Activated CD8-positive, alpha-beta T cell treated with anti-CD3 and anti-CD28 coated beads for 36 hours (primary cell): ENCODE results near the gene HTRA3. TPM values are rescaled to one million over a fixed set of nuclear protein-coding genes. Genes with fewer than 3 reads are reported as not detected.

ENCODE experiments used
- ATAC-seq: fragments of 200-7000 bp; cut with Tn5 transposase; one replicate; pipeline ENCODE4 v1.10.0; 2021; ENCODE audit warnings: mild to moderate bottlenecking, moderate library complexity
- CTCF ChIA-PET: fragments of 350-600 bp; sonication (Branson Sonifier 250); formaldehyde crosslinking; loops from one replicate; lab custom pipeline; 2021; ENCODE audit warnings: antibody characterized with exemption; lab: Charles Lee
- POLR2A ChIA-PET: fragments of 350-600 bp; sonication (Branson Sonifier 250); formaldehyde crosslinking; loops from one replicate; lab custom pipeline; 2021; ENCODE audit warnings: antibody characterized with exemption; lab: Charles Lee
- DNase-seq: peaks from one replicate; pipeline ENCODE4 v3.0.0-alpha.2; 2020
- H3K27ac Mint-ChIP-seq: one replicate; pipeline ENCODE4 v1.8.0; 2021; ENCODE audit warnings: mild to moderate bottlenecking, mixed read lengths
- H3K27me3 Mint-ChIP-seq: one replicate; pipeline ENCODE4 v1.8.0; 2021; ENCODE audit warnings: mixed read lengths
- H3K36me3 Mint-ChIP-seq: one replicate; pipeline ENCODE4 v1.8.0; 2021; ENCODE audit warnings: low read depth, mixed read lengths
- H3K4me1 Mint-ChIP-seq: one replicate; pipeline ENCODE4 v1.8.0; 2021; ENCODE audit warnings: low read depth, mixed read lengths
- H3K4me3 Mint-ChIP-seq: one replicate; pipeline ENCODE4 v1.8.0; 2021; ENCODE audit warnings: mild to moderate bottlenecking, moderate library complexity, mixed read lengths
- H3K9me3 Mint-ChIP-seq: one replicate; pipeline ENCODE4 v1.8.0; 2021; ENCODE audit warnings: mixed read lengths
- CTCF ChIP-seq: fragments of 200-600 bp; IDR thresholded peaks from one replicate; pipeline ENCODE4 v1.8.0; 2022; ENCODE audit warnings: antibody characterized with exemption, mild to moderate bottlenecking
- intact Hi-C: fragments of 100-400 bp; cut with micrococcal nuclease; formaldehyde crosslinking; loops from one replicate; pipeline ENCODE4 v1.10.0; 2022
- total RNA-seq, 2 experiments: library from RNA; stranded (reverse); gene quantifications; one replicate each; pipeline ENCODE4 v1.2.3, GENCODE V29; 2021

HTRA3 gene
- total RNA-seq, 2 experiments from 2014 or later, result 0.11 TPM; not detected in 1

- POLR2A ChIA-PET, result no interaction called here
- H3K27me3 Mint-ChIP-seq, result peaks cover 21% of the 10 kb centered on the region
- H3K4me1 Mint-ChIP-seq, result no peaks in the 10 kb centered on the region
- no peak for TF ChIP-seq CTCF
- DNase-seq (no peak), ATAC-seq (no peak)
- no peak overlapping the region for H3K4me3 Mint-ChIP-seq
- CTCF ChIA-PET, result interaction anchor here (0.6 to 3.2 kb wide), 6 partner anchors 9 to 257 kb away, joined by 3 to 15 read pairs (median 6); no protein-coding TSS in a partner anchor
- intact Hi-C loops, result no loop called here
- no peaks in the 10 kb centered on the region for H3K36me3 Mint-ChIP-seq
- no peaks in the 10 kb centered on the region for H3K9me3 Mint-ChIP-seq
- no peak overlapping the region for H3K27ac Mint-ChIP-seq
These were observed 3.0 kb upstream of the HTRA3 start for GRCh38 chr4:8266508-8266907.

GRCh38 chr4:8267077-8267476 lies 2.5 kb upstream of the HTRA3 start:
- peaks cover 22% of the 10 kb centered on the region for H3K27me3 Mint-ChIP-seq
- ChIA-PET POLR2A (no interaction called here), CTCF (interaction anchor here (1.3 to 3.2 kb wide), 7 partner anchors 8 to 139 kb away, joined by 3 to 15 read pairs (median 7); no protein-coding TSS in a partner anchor)
- H3K4me1 Mint-ChIP-seq, result no peaks in the 10 kb centered on the region
- H3K36me3 Mint-ChIP-seq, result no peaks in the 10 kb centered on the region
- H3K27ac Mint-ChIP-seq, result no peak overlapping the region
- intact Hi-C loops, result no loop called here
- H3K9me3 Mint-ChIP-seq, result no peaks in the 10 kb centered on the region
- ATAC-seq (peak; percentile 88), DNase-seq (peak; percentile 69)
- TF ChIP-seq CTCF, result peak; percentile 51
- H3K4me3 Mint-ChIP-seq, result no peak overlapping the region

- no peaks in the 10 kb centered on the region for H3K36me3 Mint-ChIP-seq
- no peak for ATAC-seq
- no peak for TF ChIP-seq CTCF
These were observed 1.3 kb upstream of the HTRA3 start for GRCh38 chr4:8268211-8268610.

GRCh38 chr4:8268901-8269534 lies 536 bp upstream of the HTRA3 start:
- Mint-ChIP-seq H3K27me3 (peaks cover 25% of the 10 kb centered on the region), H3K4me3 (no peak overlapping the region), H3K36me3 (no peaks in the 10 kb centered on the region), H3K4me1 (no peaks in the 10 kb centered on the region), H3K27ac (no peak overlapping the region), H3K9me3 (no peaks in the 10 kb centered on the region)
- ChIA-PET POLR2A (no interaction called here), CTCF (no interaction called here)
- intact Hi-C loops, result no loop called here
- no peak for ATAC-seq
- DNase-seq, result no peak
- no peak for TF ChIP-seq CTCF

More at GRCh38 chr4:8268211-8268610, 1.3 kb upstream of the HTRA3 start:
- Mint-ChIP-seq H3K27me3 (peaks cover 25% of the 10 kb centered on the region), H3K9me3 (no peaks in the 10 kb centered on the region), H3K27ac (no peak overlapping the region), H3K4me1 (no peaks in the 10 kb centered on the region), H3K4me3 (no peak overlapping the region)
- DNase-seq, result no peak
- POLR2A ChIA-PET, result no interaction called here
- CTCF ChIA-PET, result interaction anchor here (1.4 to 3.2 kb wide), 5 partner anchors 22 to 134 kb away, joined by 3 to 15 read pairs (median 7); no protein-coding TSS in a partner anchor
- intact Hi-C loops, result no loop called here

- peaks cover 25% of the 10 kb centered on the region for H3K27me3 Mint-ChIP-seq
- H3K4me1 Mint-ChIP-seq, result no peaks in the 10 kb centered on the region
- ChIA-PET CTCF (no interaction called here), POLR2A (no interaction called here)
- H3K9me3 Mint-ChIP-seq, result no peaks in the 10 kb centered on the region
- ATAC-seq, result no peak
- H3K27ac Mint-ChIP-seq, result no peak overlapping the region
- intact Hi-C loops, result no loop called here
- TF ChIP-seq CTCF, result no peak
- no peak for DNase-seq
- no peak overlapping the region for H3K4me3 Mint-ChIP-seq
- H3K36me3 Mint-ChIP-seq, result no peaks in the 10 kb centered on the region
These were observed 841 bp downstream of the HTRA3 start for GRCh38 chr4:8270418-8270771.
